Adrenal gland (tissue), 12 donors: Measurements from ENCODE around the gene MYL12A. TPM values are rescaled to one million over a fixed set of nuclear protein-coding genes. Genes with fewer than 3 reads are reported as not detected.
A peak's percentile ranks its signal among the peaks of the same experiment; 100 is the strongest.

Source experiments
- DNase-seq, 7 donors: peaks; one replicate each; pipeline ENCODE4 v3.0.0-alpha.2; 2019 to 2020
- H3K27ac ChIP-seq, 5 donors: fragments of 200-600 bp; sonication (generic) in 4 of 5; 1 replicate in 3 of 5; 2 replicates in 2 of 5; pipeline versions ENCODE4 v1.5.1 to v1.8.0; 2016 to 2020; ENCODE audit warnings: mild to moderate bottlenecking in 1 of 5
- H3K27me3 ChIP-seq: fragments of 200-600 bp; 2 replicates; pipeline ENCODE4 v1.8.0; 2021
- H3K36me3 ChIP-seq, 2 donors: fragments of 200-600 bp; replicated peaks in 1 of 2; 1 replicate in 1 of 2; 2 replicates in 1 of 2; pipeline versions ENCODE4 v1.5.1 to v1.8.0; 2018 to 2022
- H3K4me1 ChIP-seq, 2 donors: fragments of 200-600 bp; replicated peaks in 1 of 2; 1 replicate in 1 of 2; 2 replicates in 1 of 2; pipeline versions ENCODE4 v1.5.1 to v1.8.0; 2018 to 2021
- H3K4me3 ChIP-seq, 4 donors: fragments of 200-600 bp; sonication (generic) in 3 of 4; one replicate each; pipeline ENCODE4 v1.5.1; 2016 to 2018
- H3K9me3 ChIP-seq, 3 donors: fragments of 200-600 bp; sonication (generic) in 1 of 3; replicated peaks in 1 of 3; 1 replicate in 2 of 3; 2 replicates in 1 of 3; pipeline versions ENCODE4 v1.5.1 to v1.8.0; 2016 to 2021
- POLR2A ChIP-seq, 2 donors: fragments of 450-650 bp; IDR thresholded peaks; one replicate each; pipeline ENCODE4 v1.6.1; 2017; ENCODE audit warnings: antibody characterized with exemption in 2 of 2, mild to moderate bottlenecking in 2 of 2, moderate library complexity in 1 of 2
- WGBS, 4 donors: extraction: QIAGEN DNeasy Blood & Tissue Kit in 2 of 4; methylation state at CpG; one replicate each; pipeline versions ENCODE4 v1.1.5 to v1.1.7; 2013 to 2017; 5-methylcytosine and 5-hydroxymethylcytosine counted together
- intact Hi-C, 2 donors: fragments of 100-400 bp; cut with DNase I; formaldehyde crosslinking; loops; one replicate each; pipeline versions ENCODE4 v1.14.1 to v1.15.0; 2022 to 2023
- polyA plus RNA-seq, 3 donors: library from polyadenylated mRNA; stranded (reverse); fragments of 200-250 nt in 2 of 3; fragments of 350-450 nt in 1 of 3; fragmentation: Illumina TruSeq in 1 of 3; extraction: RNeasy Lipid Tissue Mini Kit (QIAGEN cat#74804) in 1 of 3; gene quantifications; one replicate each; pipeline ENCODE4 v1.2.3, GENCODE V29; 2013 to 2014
- total RNA-seq, 9 donors: library from RNA; depleted of rRNA in 4 of 9; stranded (reverse); fragments of >200 nt in 4 of 9; fragments of 120-200 nt in 1 of 9; fragmentation: NEBNext Ultra II Directional in 1 of 9; extraction: Animal tissue kit (Norgen Biotek cat#: 25700) in 1 of 9; gene quantifications; one replicate each; pipeline versions ENCODE4 v1.1.0 to v1.2.4, GENCODE V29; 2013 to 2023
- TF ChIP-seq, protein P1 (sequence below), 6 experiments: fragments of 450-650 bp in 4 of 6; fragments of 200-600 bp in 2 of 6; sonication (generic) in 1 of 6; IDR thresholded peaks; 1 replicate in 5 of 6; 2 replicates in 1 of 6; pipeline versions ENCODE4 v1.5.1 to v1.8.0; 2016 to 2021; ENCODE audit warnings: antibody characterized with exemption in 6 of 6, mild to moderate bottlenecking in 2 of 6, moderate library complexity in 1 of 6
- donor health status: healthy with polysubstance abuse.
- donor health status: Bipolar disorder and iron deficiency.
- donor health status: DM: yes; HTN: yes; CAD: no.
- donor health status: DM: no; HTN: no; CAD: no.
- donor health status: DM: no; HTN: no; CAD: no.
- donor health status: DM: yes; HTN: yes; CAD: no.

MYL12A gene
- total and polyA plus RNA-seq, 12 donors: 191 to 436 (median 251) TPM

DNA sequence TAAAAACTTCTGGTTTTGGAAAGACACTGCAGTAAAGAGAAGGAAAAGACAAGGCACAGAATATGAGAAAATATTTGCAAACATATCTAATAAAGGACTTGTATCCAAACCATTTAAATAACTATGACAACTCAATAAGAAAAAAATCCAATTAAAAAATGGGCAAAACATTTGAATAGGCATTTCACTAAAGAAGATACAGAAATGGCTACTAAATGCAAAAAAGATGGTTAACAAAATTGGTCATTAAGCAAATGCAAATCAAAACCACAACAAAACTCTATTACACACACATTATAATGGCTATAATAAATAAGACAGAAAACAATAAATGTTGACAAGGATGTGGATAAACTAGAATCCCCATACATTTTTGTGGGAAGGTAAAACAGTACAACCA, 42.4 kb upstream of the MYL12A start:
- TF ChIP-seq, protein P1, sequence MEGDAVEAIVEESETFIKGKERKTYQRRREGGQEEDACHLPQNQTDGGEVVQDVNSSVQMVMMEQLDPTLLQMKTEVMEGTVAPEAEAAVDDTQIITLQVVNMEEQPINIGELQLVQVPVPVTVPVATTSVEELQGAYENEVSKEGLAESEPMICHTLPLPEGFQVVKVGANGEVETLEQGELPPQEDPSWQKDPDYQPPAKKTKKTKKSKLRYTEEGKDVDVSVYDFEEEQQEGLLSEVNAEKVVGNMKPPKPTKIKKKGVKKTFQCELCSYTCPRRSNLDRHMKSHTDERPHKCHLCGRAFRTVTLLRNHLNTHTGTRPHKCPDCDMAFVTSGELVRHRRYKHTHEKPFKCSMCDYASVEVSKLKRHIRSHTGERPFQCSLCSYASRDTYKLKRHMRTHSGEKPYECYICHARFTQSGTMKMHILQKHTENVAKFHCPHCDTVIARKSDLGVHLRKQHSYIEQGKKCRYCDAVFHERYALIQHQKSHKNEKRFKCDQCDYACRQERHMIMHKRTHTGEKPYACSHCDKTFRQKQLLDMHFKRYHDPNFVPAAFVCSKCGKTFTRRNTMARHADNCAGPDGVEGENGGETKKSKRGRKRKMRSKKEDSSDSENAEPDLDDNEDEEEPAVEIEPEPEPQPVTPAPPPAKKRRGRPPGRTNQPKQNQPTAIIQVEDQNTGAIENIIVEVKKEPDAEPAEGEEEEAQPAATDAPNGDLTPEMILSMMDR (IDR thresholded peaks at IDR 0.05): no peak
- no peak for TF ChIP-seq POLR2A (IDR thresholded peaks at IDR 0.05)
- Histone ChIP-seq H3K9me3 (peaks cover 0 to 16% (median 0%) of the 10 kb centered on the region in 3 donors), H3K27me3 (no peaks in the 10 kb centered on the region), H3K4me3 (no peak overlapping the region), H3K4me1 (no peaks in the 10 kb centered on the region), H3K27ac (no peak overlapping the region), H3K36me3 (no peaks in the 10 kb centered on the region)
- DNase-seq: no peak
- intact Hi-C loops: no loop called here

- intact Hi-C loops: no loop called here
- TF ChIP-seq, protein P1 (IDR thresholded peaks at IDR 0.05): no peak
- no peak for TF ChIP-seq POLR2A (IDR thresholded peaks at IDR 0.05)
- Histone ChIP-seq H3K4me3 (no peak overlapping the region), H3K27me3 (no peaks in the 10 kb centered on the region), H3K4me1 (peaks cover 3 to 9% of the 10 kb centered on the region in 2 donors), H3K9me3 (peaks cover 0 to 15% (median 0%) of the 10 kb centered on the region in 3 donors), H3K36me3 (no peaks in the 10 kb centered on the region), H3K27ac (no peak overlapping the region)
- DNase-seq: peak in 4 of 7 donors; percentile 13 to 43 (median 26)
- 51 to 68% (median 64%) methylated on average over 2 of the region's 2 CpGs for WGBS, 4 donors
Observed at GRCh38 chr18:3207565-3207964, 40.0 kb upstream of the MYL12A start.

DNA sequence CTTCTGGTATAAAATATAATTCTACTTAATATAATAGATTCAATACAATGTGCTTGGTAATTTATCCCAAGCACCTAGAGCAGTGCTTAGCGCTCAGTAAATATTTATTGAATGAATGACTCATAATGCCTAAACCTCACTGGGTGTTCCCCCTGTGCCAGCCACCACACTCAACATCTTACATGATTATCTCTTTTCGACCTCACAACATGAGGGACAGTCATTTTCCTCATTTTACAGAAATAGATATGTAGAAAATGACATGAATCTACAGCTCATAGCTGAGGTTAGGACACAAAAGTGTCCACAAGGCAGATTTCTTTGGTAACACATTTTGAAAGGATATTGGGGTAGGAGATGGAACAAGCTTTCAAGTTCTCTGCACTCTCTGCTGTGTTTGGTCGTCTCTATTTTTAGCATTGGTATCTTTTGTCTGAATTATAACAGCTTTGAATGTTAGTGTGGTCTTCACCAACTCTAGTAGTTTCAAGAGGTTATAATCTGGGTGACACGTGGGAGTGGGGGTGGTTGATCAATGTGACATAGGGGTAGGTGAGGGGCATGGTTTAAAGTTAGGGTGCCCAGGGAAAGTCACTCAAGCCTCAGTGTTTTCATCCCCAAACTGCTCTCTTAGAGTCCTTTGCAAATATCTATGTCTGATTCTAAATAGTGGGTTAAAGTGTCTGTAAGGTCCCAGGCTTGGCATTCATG, 37.6 kb upstream of the MYL12A start:
- 82 to 89% (median 86%) methylated on average over 4 of the region's 4 CpGs for WGBS, 4 donors
- Histone ChIP-seq H3K36me3 (no peaks in the 10 kb centered on the region), H3K9me3 (no peaks in the 10 kb centered on the region), H3K27ac (no peak overlapping the region), H3K27me3 (no peaks in the 10 kb centered on the region), H3K4me1 (peaks cover 11 to 19% of the 10 kb centered on the region in 2 donors), H3K4me3 (no peak overlapping the region)
- intact Hi-C loops: no loop called here
- no peak for DNase-seq
- TF ChIP-seq, protein P1 (IDR thresholded peaks at IDR 0.05): no peak
- no peak for TF ChIP-seq POLR2A (IDR thresholded peaks at IDR 0.05)

GRCh38 chr18:3211236-3211992, 36.2 kb upstream of the MYL12A start:
- no peaks in the 10 kb centered on the region for H3K9me3 ChIP-seq
- 27 to 41% (median 33%) methylated on average over 5 of the region's 5 CpGs for WGBS, 4 donors
- no peak overlapping the region for H3K4me3 ChIP-seq
- TF ChIP-seq, protein P1 (IDR thresholded peaks at IDR 0.05): no peak
- TF ChIP-seq POLR2A (IDR thresholded peaks at IDR 0.05): no peak
- H3K36me3 ChIP-seq: no peaks in the 10 kb centered on the region
- H3K27ac ChIP-seq: peak overlapping the region in 2 of 5 donors; percentile 6 to 55
- peaks cover 11 to 19% of the 10 kb centered on the region in 2 donors for H3K4me1 ChIP-seq
- no peaks in the 10 kb centered on the region for H3K27me3 ChIP-seq
- peak in 2 of 7 donors; percentile 13 to 24 for DNase-seq
- intact Hi-C loops: no loop called here
